SK-MEL-5 (cell line): ENCODE data around the gene CACNA1C. TPM values are rescaled to one million over a fixed set of nuclear protein-coding genes. Genes with fewer than 3 reads are reported as not detected.

Source experiments
- DNase-seq: peaks from one replicate; pipeline ENCODE4 v3.0.0-alpha.2; 2016; ENCODE audit warnings: low read depth, low spot score
- in situ Hi-C: cut with HindIII; loops from 2 replicates; pipeline ENCODE4 v1.10.0; 2016; ENCODE audit warnings: low sequenced_read_pairs, high pct_unique_total_duplicates, low pct_unique_long_range_greater_than_20kb
- total RNA-seq: library from RNA; depleted of rRNA; stranded (reverse); fragments of >200 nt; shearing (Covaris generic); gene quantifications from 2 replicates; pipeline ENCODE4 v1.2.3, GENCODE V29; 2014

The CACNA1C gene
- total RNA-seq, 1 experiment from 2014 or later = 0.05 TPM

GRCh38 chr12:2583091-2583497, 530.3 kb downstream of the CACNA1C start:
- DNase-seq = peak; percentile 45

DNA sequence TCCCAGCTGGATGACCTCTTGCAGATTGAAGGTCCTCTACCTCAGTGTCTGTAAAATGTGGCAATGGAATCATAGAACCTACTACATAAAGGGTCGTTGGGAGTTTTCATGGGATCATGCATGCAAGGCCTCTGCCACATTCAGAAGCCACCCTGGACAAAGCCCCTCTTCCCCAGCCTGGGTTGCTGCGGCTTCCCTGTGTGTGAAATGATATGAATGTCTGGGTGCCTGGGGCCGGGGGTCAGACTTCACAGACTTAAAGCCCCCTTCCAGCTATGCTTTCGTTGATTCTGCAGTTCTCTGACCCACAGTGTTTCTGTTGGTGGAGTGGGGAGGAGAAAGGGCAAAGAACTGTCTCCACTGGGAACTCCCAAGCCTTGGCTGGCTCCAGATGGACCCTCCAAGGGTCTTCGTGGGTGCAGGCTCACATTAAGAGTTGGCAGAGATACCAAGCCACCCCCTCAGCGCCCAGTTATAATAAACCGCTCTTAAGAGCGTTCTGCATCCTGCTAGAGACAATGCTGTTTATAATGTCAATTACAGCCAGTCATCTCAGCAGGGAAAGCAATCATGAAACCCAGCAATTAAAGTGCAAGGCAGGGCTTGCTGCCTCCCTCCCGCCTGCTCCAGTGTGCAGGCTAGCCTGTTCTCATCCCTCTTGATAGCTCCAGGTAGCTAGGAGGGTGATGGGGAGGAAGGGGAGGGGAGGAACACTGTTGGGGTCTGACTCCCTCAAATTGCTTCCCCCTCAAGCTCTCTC, 531.0 kb downstream of the CACNA1C start:
- DNase-seq = no peak
- in situ Hi-C loops = no loop called here

More at GRCh38 chr12:2583091-2583497, 530.3 kb downstream of the CACNA1C start:
- in situ Hi-C loops = no loop called here

- in situ Hi-C loops = no loop called here
- DNase-seq = no peak
Observed at GRCh38 chr12:2586156-2587038, 533.6 kb downstream of the CACNA1C start.

DNA sequence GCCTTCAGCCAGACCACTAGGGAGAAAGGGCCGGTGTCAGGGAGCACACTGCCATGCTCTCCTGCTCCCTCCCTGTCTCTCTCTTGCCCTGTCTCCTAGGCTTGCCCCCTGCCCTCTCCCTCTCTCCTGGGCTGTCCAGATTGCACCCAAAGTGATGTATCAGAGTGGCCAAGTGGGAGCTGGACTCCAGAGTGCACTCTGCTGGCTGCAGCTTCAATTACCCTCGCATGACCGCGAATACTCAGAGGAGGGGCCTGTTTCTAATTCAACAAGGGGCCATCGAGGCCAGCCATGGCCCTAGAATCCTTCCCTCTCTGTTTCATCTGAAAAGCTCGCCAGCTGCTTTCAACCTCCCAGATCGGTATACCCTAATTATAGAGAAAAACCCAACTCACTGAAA, 535.6 kb downstream of the CACNA1C start:
- in situ Hi-C loops = no loop called here
- no peak for DNase-seq

GRCh38 chr12:2589381-2589780, 536.6 kb downstream of the CACNA1C start:
- in situ Hi-C loops = no loop called here

GRCh38 chr12:2593045-2593444, 540.3 kb downstream of the CACNA1C start:
- no peak for DNase-seq
- in situ Hi-C loops = no loop called here

More at GRCh38 chr12:2589381-2589780, 536.6 kb downstream of the CACNA1C start:
- no peak for DNase-seq

- in situ Hi-C loops = no loop called here
- DNase-seq = no peak
Observed at GRCh38 chr12:2596441-2596840, 543.7 kb downstream of the CACNA1C start.

DNA sequence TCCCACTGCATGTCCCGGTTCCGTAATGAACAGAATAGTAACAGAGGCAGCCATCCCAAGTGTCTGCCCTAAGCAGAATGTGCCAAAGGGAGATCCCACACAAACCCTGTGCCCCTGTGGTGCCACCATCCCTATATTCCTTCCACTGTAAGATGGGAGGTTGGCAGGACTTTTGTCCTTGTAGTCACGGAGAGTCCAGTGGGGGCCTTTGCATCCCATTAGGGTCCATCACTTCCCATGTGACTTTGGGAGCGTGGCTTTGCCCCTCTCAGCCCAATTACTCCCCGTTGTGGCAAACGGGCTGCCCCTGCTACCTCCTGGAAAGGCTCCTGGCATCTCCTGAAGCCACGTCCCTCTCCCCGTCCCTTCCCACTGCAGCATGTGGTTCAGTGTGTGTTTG, 552.5 kb downstream of the CACNA1C start:
- no peak for DNase-seq
- in situ Hi-C loops = no loop called here

GRCh38 chr12:2606186-2606910, 553.6 kb downstream of the CACNA1C start:
- DNase-seq = no peak
- in situ Hi-C loops = no loop called here

DNA sequence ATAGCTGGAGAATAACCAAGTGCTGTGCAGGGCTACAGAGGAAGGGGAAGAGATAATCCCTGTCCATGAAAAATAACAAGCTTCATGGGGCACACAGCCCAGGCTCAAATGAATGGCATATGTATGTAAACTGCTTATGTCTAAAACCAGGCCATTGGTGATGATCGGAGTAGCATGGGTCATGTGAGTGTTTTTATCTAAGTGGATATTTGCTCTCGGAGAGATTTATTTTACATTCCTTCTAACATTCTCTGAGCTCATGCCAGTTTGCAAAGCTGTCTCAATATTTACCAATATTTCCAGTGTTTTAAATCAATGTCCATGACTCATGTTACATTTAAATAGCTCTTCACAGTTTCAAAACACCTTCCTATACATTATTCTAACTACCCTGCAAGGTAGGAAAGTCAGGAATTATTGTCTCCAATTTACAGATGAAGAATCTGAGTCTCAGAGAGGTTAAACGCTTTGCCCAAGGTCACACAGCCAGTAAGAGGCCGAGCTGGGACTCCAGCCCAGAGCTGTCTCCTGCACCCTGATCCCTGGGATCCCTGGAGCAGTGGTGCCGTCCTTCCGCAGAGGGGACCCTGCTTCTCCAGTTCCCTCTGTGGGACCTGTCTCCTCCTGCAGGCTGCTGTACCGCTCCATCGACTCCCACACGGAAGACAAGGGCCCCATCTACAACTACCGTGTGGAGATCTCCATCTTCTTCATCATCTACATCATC, 555.3 kb downstream of the CACNA1C start:
- no peak for DNase-seq
- in situ Hi-C loops = no loop called here

- DNase-seq = no peak
- in situ Hi-C loops = no loop called here
Observed at GRCh38 chr12:2608608-2608945, 555.8 kb downstream of the CACNA1C start.

- in situ Hi-C loops = no loop called here
- DNase-seq = no peak
Observed at GRCh38 chr12:2609020-2609419, 556.2 kb downstream of the CACNA1C start.

GRCh38 chr12:2610358-2610757, 557.6 kb downstream of the CACNA1C start:
- in situ Hi-C loops = no loop called here
- DNase-seq = no peak

DNA sequence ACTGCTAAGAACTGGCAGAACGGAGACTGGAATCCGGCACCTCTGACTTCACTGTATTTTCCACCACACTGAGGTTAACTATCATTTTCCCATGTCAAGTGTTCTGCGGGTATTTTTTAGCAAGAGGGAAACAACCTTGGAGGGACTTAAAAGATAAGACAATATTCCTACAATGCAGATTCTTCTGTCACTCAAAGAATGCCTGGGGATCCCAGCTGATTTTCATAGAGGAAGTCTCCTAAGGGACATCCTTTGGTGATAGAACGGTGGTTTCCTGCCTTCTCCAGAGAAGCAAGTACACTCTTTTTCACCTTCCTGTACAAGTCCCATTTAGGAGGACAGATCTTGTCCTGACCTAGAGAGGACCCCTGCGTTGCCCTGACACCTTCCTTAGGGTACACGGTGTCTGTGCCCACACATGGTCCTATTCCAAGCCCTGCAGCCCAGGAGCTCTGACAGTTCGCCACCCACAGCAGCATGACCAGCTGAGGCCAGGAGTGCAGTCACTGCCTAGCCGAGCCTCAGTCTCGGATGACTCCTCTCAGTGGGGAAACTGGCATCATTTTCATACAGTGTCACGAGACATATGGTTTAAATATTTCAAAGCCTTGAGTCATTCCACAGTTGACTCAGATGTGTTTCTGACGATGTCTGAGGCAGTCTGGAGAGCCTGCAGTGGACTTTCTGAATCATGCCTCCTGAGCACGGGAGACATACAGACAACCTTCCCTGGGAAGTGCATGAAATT, 560.7 kb downstream of the CACNA1C start:
- in situ Hi-C loops = no loop called here
- peak; percentile 18 for DNase-seq

DNA sequence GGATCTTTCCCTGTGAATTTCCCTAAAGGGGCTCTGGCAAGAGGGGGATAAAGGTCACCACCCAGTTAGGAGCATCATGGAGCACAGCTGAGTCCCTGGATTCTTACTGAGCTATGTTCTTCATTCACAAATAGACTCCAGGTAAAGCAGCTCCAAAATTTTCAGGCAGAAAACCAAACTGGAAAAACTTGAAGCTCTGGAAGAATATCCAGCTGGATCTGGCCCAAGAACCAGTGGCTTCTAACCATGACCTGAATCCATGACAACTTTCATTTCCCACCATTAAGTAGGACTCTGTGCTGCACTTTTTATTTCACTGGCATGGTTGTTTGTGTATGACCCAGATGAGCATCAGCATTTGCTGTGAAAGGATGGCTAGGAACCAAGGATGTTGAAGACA, 561.6 kb downstream of the CACNA1C start:
- DNase-seq = no peak
- in situ Hi-C loops = no loop called here

GRCh38 chr12:2615665-2616402, 563.0 kb downstream of the CACNA1C start:
- in situ Hi-C loops = no loop called here

More at GRCh38 chr12:2615665-2616402, 563.0 kb downstream of the CACNA1C start:
- DNase-seq = no peak
